Endothelial cell (in vitro differentiated cells): ENCODE data around the gene ADGRA1. TPM values are rescaled to one million over a fixed set of nuclear protein-coding genes. Genes with fewer than 3 reads are reported as not detected.
"Not testable (repeated sequence)": the region's sequence is repeated elsewhere in the genome, so short reads cannot be mapped to it uniquely, and the experiment has no call there.

Source experiments
- DNase-seq: peaks from one replicate; pipeline ENCODE4 v3.0.0; 2021; ENCODE audit warnings: low spot score
- H3K27ac Mint-ChIP-seq: one replicate; pipeline ENCODE4 v1.8.0; 2021; ENCODE audit warnings: mixed read lengths, inconsistent platforms; ENCODE audit not compliant: unreplicated experiment
- H3K27me3 Mint-ChIP-seq: one replicate; pipeline ENCODE4 v1.8.0; 2021; ENCODE audit warnings: mild to moderate bottlenecking, moderate library complexity, mixed read lengths, inconsistent platforms; ENCODE audit not compliant: unreplicated experiment
- H3K36me3 Mint-ChIP-seq: one replicate; pipeline ENCODE4 v1.8.0; 2021; ENCODE audit warnings: mild to moderate bottlenecking, low read depth, mixed read lengths, inconsistent platforms; ENCODE audit not compliant: unreplicated experiment
- H3K4me1 Mint-ChIP-seq: one replicate; pipeline ENCODE4 v1.8.0; 2021; ENCODE audit warnings: mild to moderate bottlenecking, mixed read lengths, inconsistent platforms; ENCODE audit not compliant: unreplicated experiment
- H3K4me3 Mint-ChIP-seq: one replicate; pipeline ENCODE4 v1.8.0; 2021; ENCODE audit warnings: mild to moderate bottlenecking, mixed read lengths, inconsistent platforms; ENCODE audit not compliant: unreplicated experiment
- H3K9me3 Mint-ChIP-seq: one replicate; pipeline ENCODE4 v1.8.0; 2021; ENCODE audit warnings: mixed read lengths, inconsistent platforms; ENCODE audit not compliant: unreplicated experiment
- total RNA-seq: library from RNA; stranded (reverse); fragmentation: NEBNext Ultra II Directional; extraction: Animal tissue kit (Norgen Biotek cat#: 25700); gene quantifications from one replicate; pipeline ENCODE4 v1.2.1, GENCODE V29; 2021; ENCODE audit not compliant: unreplicated experiment
- TF ChIP-seq, protein P1 (sequence below): fragments of 200-600 bp; sonication (generic); IDR thresholded peaks from one replicate; pipeline ENCODE4 v1.5.0; 2021; ENCODE audit warnings: antibody characterized with exemption; ENCODE audit not compliant: unreplicated experiment

The ADGRA1 gene
- total RNA-seq, 1 donor from 2014 or later = not detected

DNA sequence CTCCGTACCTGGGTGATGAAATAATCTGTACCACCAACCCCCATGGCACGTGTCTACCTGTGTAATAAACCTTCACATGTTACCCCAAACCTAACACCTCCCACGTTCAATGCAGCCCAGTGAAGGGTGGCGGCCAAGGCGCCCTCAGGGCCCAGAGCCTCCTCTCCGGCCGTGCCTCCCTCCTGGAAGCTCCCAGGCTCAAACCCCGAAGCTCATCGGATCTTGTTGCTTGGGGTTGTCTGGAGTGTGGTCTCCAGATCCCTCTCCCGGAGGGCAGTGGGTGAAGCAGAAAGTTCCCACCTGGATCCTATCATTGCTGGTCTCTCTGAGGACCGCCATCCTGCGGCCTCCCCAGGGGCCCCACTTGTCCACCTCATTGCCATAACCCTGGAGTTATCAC, 62.9 kb downstream of the ADGRA1 start:
- Mint-ChIP-seq H3K9me3 (no peaks in the 10 kb centered on the region), H3K4me3 (no peak overlapping the region), H3K27ac (no peak overlapping the region), H3K27me3 (peaks cover 1% of the 10 kb centered on the region), H3K4me1 (peaks cover 5% of the 10 kb centered on the region), H3K36me3 (no peaks in the 10 kb centered on the region)
- no peak for DNase-seq
- TF ChIP-seq, protein P1, sequence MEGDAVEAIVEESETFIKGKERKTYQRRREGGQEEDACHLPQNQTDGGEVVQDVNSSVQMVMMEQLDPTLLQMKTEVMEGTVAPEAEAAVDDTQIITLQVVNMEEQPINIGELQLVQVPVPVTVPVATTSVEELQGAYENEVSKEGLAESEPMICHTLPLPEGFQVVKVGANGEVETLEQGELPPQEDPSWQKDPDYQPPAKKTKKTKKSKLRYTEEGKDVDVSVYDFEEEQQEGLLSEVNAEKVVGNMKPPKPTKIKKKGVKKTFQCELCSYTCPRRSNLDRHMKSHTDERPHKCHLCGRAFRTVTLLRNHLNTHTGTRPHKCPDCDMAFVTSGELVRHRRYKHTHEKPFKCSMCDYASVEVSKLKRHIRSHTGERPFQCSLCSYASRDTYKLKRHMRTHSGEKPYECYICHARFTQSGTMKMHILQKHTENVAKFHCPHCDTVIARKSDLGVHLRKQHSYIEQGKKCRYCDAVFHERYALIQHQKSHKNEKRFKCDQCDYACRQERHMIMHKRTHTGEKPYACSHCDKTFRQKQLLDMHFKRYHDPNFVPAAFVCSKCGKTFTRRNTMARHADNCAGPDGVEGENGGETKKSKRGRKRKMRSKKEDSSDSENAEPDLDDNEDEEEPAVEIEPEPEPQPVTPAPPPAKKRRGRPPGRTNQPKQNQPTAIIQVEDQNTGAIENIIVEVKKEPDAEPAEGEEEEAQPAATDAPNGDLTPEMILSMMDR = no peak

DNA sequence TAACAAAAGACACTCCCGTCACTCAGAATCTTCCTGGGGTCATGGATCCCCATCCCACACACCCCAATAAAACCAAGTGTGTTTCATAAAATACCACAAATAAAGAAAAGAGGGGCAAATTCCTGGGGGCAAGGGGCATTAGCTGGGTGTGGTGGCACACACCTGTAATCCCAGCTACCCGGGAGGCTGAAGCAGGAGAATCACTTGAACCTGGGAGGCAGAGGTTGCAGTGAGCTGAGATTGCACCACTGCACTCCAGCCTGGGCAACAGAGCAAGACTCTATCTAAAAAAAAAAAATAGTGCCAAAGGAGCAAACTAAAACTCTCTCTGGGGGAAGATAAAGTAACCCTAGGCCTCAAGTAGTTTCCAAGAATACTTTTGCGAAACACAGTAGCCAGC, 63.3 kb downstream of the ADGRA1 start:
- DNase-seq, H3K4me1 Mint-ChIP-seq, H3K27me3 Mint-ChIP-seq, H3K4me3 Mint-ChIP-seq, H3K27ac Mint-ChIP-seq, H3K9me3 Mint-ChIP-seq, H3K36me3 Mint-ChIP-seq: not testable (repeated sequence)

DNA sequence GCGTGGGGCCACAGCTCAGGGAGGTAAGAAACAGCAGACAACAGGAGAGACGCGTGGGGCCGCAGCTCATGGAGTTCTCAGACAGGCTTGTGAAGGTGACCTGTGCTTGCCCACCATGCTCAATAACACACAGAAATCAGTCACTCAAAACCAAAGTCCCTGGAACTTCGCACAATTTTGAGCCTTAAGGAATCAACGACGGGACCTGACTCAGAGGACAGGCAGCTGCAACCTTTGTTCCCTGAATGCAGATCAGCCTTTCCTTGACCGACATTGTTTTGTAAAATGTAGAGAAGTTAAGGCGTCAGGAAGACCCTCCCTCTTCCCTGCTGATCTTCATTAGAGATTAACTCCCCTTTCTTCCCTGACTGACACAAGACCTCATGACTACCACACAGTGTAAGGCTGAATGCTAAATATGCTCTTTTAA, 63.8 kb downstream of the ADGRA1 start:
- Mint-ChIP-seq H3K27me3 (peaks cover 1% of the 10 kb centered on the region), H3K4me3 (no peak overlapping the region), H3K36me3 (no peaks in the 10 kb centered on the region), H3K4me1 (peaks cover 5% of the 10 kb centered on the region), H3K9me3 (no peaks in the 10 kb centered on the region), H3K27ac (no peak overlapping the region)
- DNase-seq = no peak
- TF ChIP-seq, protein P1 = no peak

DNA sequence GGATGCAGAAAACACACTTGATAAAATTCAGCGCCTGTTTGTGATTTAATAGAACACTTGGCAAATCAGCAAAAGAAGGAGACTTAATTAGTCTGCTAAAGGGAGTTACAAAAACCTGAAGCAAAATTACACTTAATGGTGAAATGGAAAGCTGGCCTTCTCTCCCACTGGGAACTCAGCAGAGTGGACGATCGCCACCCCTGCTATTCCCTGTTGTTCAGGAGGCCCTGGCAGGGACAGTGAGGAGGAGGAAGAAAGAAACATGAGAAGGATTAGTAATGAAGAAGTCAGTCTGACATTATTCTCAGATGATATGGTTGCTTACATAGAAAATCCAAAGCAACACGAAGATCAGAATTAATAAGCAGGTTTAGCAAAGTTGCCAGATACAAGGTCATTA, 66.7 kb downstream of the ADGRA1 start:
- Mint-ChIP-seq H3K36me3 (no peaks in the 10 kb centered on the region), H3K9me3 (no peaks in the 10 kb centered on the region), H3K4me1 (peaks cover 5% of the 10 kb centered on the region), H3K27ac (no peak overlapping the region), H3K4me3 (no peak overlapping the region), H3K27me3 (peaks cover 1% of the 10 kb centered on the region)
- TF ChIP-seq, protein P1 = no peak
- DNase-seq = no peak

DNA sequence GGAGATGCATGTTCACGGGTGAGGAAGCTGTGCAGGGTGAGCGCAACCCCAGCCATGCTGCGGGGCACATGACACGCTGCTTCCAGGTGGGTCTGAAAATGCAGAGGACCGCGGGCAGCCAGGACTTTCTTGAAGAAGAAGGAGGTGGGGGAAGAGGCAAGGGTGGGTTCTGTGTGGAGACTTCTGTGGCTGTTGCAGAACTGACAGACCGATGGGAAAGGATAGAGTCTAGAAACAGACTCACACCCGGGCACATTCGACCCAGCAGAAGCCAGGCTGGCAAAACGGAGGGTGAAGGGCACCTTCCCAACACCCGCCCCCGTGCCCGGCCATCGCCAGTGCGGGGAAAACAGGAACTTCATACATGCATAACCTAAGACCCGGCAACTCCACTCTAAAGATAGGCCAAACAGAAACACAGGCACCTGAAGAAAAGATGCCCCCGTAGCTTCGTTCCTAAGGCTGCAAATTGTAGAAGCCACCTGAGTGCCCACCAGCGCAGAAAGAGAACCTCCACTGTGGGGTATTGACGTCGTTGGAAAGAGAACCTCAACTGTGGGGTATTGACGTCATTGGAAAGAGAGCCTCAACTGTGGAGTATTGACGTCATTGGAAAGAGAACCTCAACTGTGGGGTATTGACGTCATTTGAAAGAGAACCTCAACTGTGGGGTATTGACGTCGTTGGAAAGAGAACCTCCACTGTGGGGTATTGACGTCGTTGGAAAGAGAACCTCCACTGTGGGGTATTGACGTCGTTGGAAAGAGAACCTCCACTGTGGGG, 67.5 kb downstream of the ADGRA1 start:
- DNase-seq = no peak
- H3K27me3 Mint-ChIP-seq = peaks cover 1% of the 10 kb centered on the region
- H3K4me3 Mint-ChIP-seq = no peak overlapping the region
- H3K9me3 Mint-ChIP-seq = no peaks in the 10 kb centered on the region
- H3K27ac Mint-ChIP-seq = no peak overlapping the region
- no peaks in the 10 kb centered on the region for H3K36me3 Mint-ChIP-seq
- TF ChIP-seq, protein P1 = no peak
- peaks cover 5% of the 10 kb centered on the region for H3K4me1 Mint-ChIP-seq
